Upper lobe of left lung (tissue), 6 donors: ENCODE results near the gene CRK. TPM values are rescaled to one million over a fixed set of nuclear protein-coding genes. Genes with fewer than 3 reads are reported as not detected.
"Not testable (repeated sequence)": the region's sequence is repeated elsewhere in the genome, so short reads cannot be mapped to it uniquely, and the experiment has no call there.

Experiments
- ATAC-seq, 2 donors: fragments of 200-7000 bp; cut with Tn5 transposase; one replicate each; pipeline ENCODE4 v1.9.1; 2022; ENCODE audit warnings: mild to moderate bottlenecking in 2 of 2, moderate library complexity in 2 of 2; ENCODE audit not compliant: low FRiP score in 2 of 2
- DNase-seq, 2 donors: peaks; one replicate each; pipeline ENCODE4 v3.0.0-alpha.2; 2019 to 2020
- H3K27ac ChIP-seq, 4 donors: fragments of 200-600 bp; sonication (generic); one replicate each; pipeline ENCODE4 v1.5.1; 2016 to 2019
- H3K27me3 ChIP-seq, 4 donors: fragments of 200-600 bp; sonication (generic); one replicate each; pipeline ENCODE4 v1.5.1; 2017 to 2019
- H3K36me3 ChIP-seq, 4 donors: fragments of 200-600 bp; sonication (generic); one replicate each; pipeline ENCODE4 v1.5.1; 2016 to 2019
- H3K4me1 ChIP-seq, 4 donors: fragments of 200-600 bp; sonication (generic); one replicate each; pipeline ENCODE4 v1.5.1; 2018 to 2019
- H3K4me3 ChIP-seq, 4 donors: fragments of 200-600 bp; sonication (generic); one replicate each; pipeline ENCODE4 v1.5.1; 2017 to 2019; ENCODE audit warnings: mild to moderate bottlenecking in 2 of 4, moderate library complexity in 1 of 4
- H3K9me3 ChIP-seq, 4 donors: fragments of 200-600 bp; sonication (generic); one replicate each; pipeline ENCODE4 v1.5.1; 2018 to 2019
- EP300 ChIP-seq, 4 donors: sonication (generic); formaldehyde crosslinking; IDR thresholded peaks; one replicate each; pipeline ENCODE4 v1.5.1; 2017; ENCODE audit warnings: antibody characterized with exemption in 4 of 4, control low read depth in 2 of 4
- POLR2A ChIP-seq, 4 donors: fragments of 450-650 bp; IDR thresholded peaks; one replicate each; pipeline ENCODE4 v1.5.1; 2016 to 2017; ENCODE audit warnings: antibody characterized with exemption in 4 of 4, mild to moderate bottlenecking in 2 of 4
- POLR2AphosphoS5 ChIP-seq, 2 donors: sonication (generic); formaldehyde crosslinking; IDR thresholded peaks; one replicate each; pipeline ENCODE4 v1.5.1; 2017; ENCODE audit warnings: antibody characterized with exemption in 2 of 2
- WGBS, 2 donors: methylation state at CpG; one replicate each; pipeline ENCODE4 v1.1.5; 2017 to 2018; 5-methylcytosine and 5-hydroxymethylcytosine counted together
- total RNA-seq, 6 donors: library from RNA; depleted of rRNA in 4 of 6; stranded (reverse); fragments of >200 nt in 4 of 6; gene quantifications; one replicate each; pipeline versions ENCODE4 v1.1.0 to v1.2.1, GENCODE V29; 2016 to 2021
- TF ChIP-seq, protein P1 (sequence below), 6 experiments: fragments of 450-650 bp in 4 of 6; fragments of 200-600 bp in 2 of 6; sonication (generic) in 2 of 6; IDR thresholded peaks; one replicate each; pipeline ENCODE4 v1.5.1; 2016 to 2019; ENCODE audit warnings: antibody characterized with exemption in 6 of 6
- donor health status: DM: no; HTN: no; CAD: no; lungs with moderate emphysema.
- donor health status: DM: no; HTN: yes; CAD: no; lungs with severe emphysema.

CRK gene
- total RNA-seq, 6 donors from 2014 or later: 37.7 to 121 (median 65.8) TPM

DNA sequence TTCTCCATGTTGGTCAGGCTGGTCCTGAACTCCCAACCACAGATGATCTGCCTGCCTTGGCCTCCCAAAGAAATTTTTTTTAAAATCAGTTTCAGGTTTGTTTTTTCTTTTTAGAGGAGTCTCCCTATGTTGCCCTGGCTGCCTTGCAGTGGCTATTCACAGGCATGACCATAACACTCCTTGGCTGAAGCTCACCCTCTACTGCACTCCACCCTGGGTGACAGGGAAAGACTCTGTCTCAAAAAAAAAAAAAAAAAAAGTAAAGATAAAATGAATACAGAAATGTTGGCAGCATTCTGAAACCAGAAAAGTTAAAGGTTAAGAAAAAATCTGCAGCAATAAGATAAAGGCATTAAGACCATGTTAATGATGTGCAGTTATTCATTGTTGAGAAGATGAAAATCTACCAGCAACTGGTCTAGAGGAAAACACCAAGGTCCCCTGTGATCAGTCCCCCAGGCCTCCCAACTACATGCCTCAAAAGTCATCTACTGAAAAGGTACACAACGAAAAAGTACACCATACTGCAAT is 71.1 kb downstream of the CRK start:
- Histone ChIP-seq H3K36me3 (no peaks in the 10 kb centered on the region), H3K27ac (no peak overlapping the region), H3K9me3 (no peaks in the 10 kb centered on the region), H3K4me1 (peaks cover 47 to 95% (median 82%) of the 10 kb centered on the region in 4 donors), H3K4me3 (no peak overlapping the region), H3K27me3 (no peaks in the 10 kb centered on the region)
- no peak for TF ChIP-seq POLR2A (IDR thresholded peaks at IDR 0.05)
- TF ChIP-seq, protein P1, sequence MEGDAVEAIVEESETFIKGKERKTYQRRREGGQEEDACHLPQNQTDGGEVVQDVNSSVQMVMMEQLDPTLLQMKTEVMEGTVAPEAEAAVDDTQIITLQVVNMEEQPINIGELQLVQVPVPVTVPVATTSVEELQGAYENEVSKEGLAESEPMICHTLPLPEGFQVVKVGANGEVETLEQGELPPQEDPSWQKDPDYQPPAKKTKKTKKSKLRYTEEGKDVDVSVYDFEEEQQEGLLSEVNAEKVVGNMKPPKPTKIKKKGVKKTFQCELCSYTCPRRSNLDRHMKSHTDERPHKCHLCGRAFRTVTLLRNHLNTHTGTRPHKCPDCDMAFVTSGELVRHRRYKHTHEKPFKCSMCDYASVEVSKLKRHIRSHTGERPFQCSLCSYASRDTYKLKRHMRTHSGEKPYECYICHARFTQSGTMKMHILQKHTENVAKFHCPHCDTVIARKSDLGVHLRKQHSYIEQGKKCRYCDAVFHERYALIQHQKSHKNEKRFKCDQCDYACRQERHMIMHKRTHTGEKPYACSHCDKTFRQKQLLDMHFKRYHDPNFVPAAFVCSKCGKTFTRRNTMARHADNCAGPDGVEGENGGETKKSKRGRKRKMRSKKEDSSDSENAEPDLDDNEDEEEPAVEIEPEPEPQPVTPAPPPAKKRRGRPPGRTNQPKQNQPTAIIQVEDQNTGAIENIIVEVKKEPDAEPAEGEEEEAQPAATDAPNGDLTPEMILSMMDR (IDR thresholded peaks at IDR 0.05): no peak
- no peak for TF ChIP-seq POLR2AphosphoS5 (IDR thresholded peaks at IDR 0.05)
- peak in 1 of 2 donors; percentile 61 for ATAC-seq
- WGBS, 2 donors: 8 to 11% methylated on average over 1 of the region's 1 CpG
- DNase-seq: no peak

DNA sequence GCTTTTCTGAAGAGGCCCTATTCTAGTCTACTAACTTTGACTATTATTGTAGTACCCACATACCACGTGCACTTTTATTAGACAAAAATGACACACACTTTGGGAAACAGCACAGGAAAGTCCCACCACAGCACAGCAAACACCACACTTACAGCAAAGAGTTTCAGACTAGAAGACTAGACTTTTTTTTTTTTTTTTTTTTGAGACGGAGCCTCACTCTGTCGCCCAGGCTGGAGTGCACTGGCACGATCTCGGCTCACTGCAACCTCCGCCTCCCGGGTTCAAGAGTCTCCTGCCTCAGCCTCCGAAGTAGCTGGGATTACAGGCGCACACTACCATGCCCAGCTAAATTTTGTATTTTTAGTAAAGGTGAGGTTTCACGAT is 76.1 kb downstream of the CRK start:
- no peak for TF ChIP-seq POLR2A (IDR thresholded peaks at IDR 0.05)
- no peak for TF ChIP-seq EP300 (IDR thresholded peaks at IDR 0.05)
- TF ChIP-seq, protein P1 (IDR thresholded peaks at IDR 0.05): no peak
- no peak for TF ChIP-seq POLR2AphosphoS5 (IDR thresholded peaks at IDR 0.05)
- Histone ChIP-seq H3K4me3 (no peak overlapping the region), H3K9me3 (no peaks in the 10 kb centered on the region), H3K4me1 (peaks cover 65 to 97% (median 85%) of the 10 kb centered on the region in 4 donors), H3K36me3 (peaks cover 0 to 5% (median 0%) of the 10 kb centered on the region in 4 donors), H3K27ac (peak overlapping the region in 1 of 4 donors; percentile 23), H3K27me3 (no peaks in the 10 kb centered on the region)
- DNase-seq: no peak
- no peak for ATAC-seq
- WGBS, 2 donors: 59 to 77% methylated on average over 9 to 10 of the region's 10 CpGs

DNA sequence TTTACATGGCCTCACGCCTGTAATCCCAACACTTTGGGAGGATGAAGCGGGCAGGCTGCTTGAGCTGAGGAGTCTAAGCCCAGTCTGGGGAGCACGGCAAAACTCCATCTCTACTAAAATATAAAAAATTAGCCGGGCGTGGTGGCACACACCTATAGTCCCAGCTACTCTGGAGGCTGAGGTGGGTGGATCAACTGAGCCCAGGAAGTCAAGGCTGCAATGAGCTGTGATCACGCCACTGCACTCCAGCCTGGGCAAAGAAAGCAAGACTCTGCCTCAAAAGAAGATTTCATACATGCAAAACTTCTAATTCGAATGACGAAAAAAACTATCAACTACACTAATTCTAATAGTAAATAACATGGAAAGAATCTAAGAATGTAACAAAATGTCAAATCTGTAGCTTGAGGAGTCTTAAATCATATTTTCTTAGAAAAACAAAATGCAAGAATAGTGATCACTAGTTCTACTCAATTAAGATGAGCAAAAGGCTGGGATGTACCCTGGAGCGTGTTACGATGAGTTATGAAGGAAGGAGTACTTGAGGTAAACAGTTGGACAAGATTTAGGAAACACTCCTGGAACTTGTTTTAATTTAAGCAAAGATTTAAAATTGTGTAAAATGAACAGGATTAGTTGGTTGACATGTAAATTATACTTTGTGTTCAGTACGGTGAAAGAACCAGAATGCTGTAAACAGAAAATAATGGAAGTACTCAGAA is 76.7 kb downstream of the CRK start:
- H3K4me1 ChIP-seq: peaks cover 65 to 97% (median 87%) of the 10 kb centered on the region in 4 donors
- no peak for DNase-seq
- H3K9me3 ChIP-seq: no peaks in the 10 kb centered on the region
- H3K4me3 ChIP-seq: no peak overlapping the region
- H3K27ac ChIP-seq: no peak overlapping the region
- no peak for ATAC-seq
- no peaks in the 10 kb centered on the region for H3K27me3 ChIP-seq
- H3K36me3 ChIP-seq: peaks cover 0 to 5% (median 0%) of the 10 kb centered on the region in 4 donors
- TF ChIP-seq POLR2AphosphoS5 (IDR thresholded peaks at IDR 0.05) (no peak), POLR2A (IDR thresholded peaks at IDR 0.05) (no peak), EP300 (IDR thresholded peaks at IDR 0.05) (no peak)
- TF ChIP-seq, protein P1 (IDR thresholded peaks at IDR 0.05): no peak
- 65 to 67% methylated on average over 11 of the region's 11 CpGs for WGBS, 2 donors

DNA sequence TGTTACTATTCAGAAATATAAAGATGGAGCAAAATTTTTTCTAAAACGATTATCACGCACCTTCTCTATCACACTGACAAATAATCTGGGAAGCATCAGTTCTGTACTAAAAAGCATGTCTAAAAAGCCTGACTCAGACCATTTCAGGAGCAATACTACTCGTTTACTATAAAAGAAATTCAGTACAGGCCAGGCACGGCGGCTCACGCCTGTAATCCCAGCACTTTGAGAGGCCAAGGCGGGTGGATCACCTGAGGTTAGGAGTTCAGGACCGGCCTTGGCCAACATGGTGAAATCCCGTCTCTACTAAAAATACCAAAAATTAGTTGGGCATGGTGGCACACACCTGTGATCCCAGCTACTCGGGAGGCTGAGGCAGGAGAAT is 77.6 kb downstream of the CRK start:
- not testable (repeated sequence) for H3K36me3 ChIP-seq, DNase-seq, H3K27ac ChIP-seq, H3K27me3 ChIP-seq, H3K9me3 ChIP-seq, H3K4me3 ChIP-seq, ATAC-seq
- 80 to 83% methylated on average over 10 of the region's 10 CpGs for WGBS, 2 donors
- peaks cover 74 to 98% (median 89%) of the 10 kb centered on the region in 4 donors for H3K4me1 ChIP-seq

DNA sequence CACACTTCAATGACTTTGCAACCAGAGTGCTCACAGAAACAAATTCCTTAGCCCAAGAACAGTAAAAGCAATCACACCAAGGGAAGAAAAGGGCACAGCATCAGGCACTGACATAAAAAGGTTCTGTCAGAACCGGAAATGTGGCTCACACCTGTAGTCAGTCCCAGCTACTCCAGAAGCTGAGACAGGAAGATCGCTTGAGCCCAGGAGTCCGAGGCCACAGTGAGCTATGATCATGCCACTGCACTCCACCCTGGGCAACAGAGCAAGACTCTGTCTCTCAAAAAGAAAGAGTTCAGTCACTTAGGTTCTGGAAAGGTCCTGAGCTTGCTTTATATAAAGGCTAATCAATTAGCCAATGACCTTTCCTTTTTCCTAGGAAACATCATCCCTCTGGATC is 78.7 kb downstream of the CRK start:
- DNase-seq: no peak
- Histone ChIP-seq H3K9me3 (no peaks in the 10 kb centered on the region), H3K36me3 (peaks cover 0 to 15% (median 3%) of the 10 kb centered on the region in 4 donors), H3K27me3 (no peaks in the 10 kb centered on the region), H3K4me3 (no peak overlapping the region), H3K4me1 (peaks cover 81 to 98% (median 86%) of the 10 kb centered on the region in 4 donors), H3K27ac (no peak overlapping the region)
- ATAC-seq: no peak
- WGBS, 2 donors: 62 to 72% methylated on average over 3 of the region's 3 CpGs
- no peak for TF ChIP-seq POLR2A (IDR thresholded peaks at IDR 0.05)
- no peak for TF ChIP-seq POLR2AphosphoS5 (IDR thresholded peaks at IDR 0.05)
- TF ChIP-seq, protein P1 (IDR thresholded peaks at IDR 0.05): no peak
- TF ChIP-seq EP300 (IDR thresholded peaks at IDR 0.05): no peak
